Smooth muscle cell (in vitro differentiated cells): ENCODE measurements around the gene NEMP1. TPM values are rescaled to one million over a fixed set of nuclear protein-coding genes. Genes with fewer than 3 reads are reported as not detected.

Experiments
- DNase-seq: peaks from one replicate; lab custom pipeline; 2025; ENCODE audit not compliant: unreplicated experiment; lab: John Stamatoyannopoulos, UW
- H2AFZ ChIP-seq: fragments of 200-600 bp; sonication (generic); 2 replicates; pipeline ENCODE4 v1.6.0; 2016; ENCODE audit warnings: antibody characterized with exemption, low read depth, mild to moderate bottlenecking
- H3F3A ChIP-seq: fragments of 200-600 bp; sonication (generic); 2 replicates; pipeline ENCODE4 v1.6.0; 2017; ENCODE audit warnings: antibody characterized with exemption, low read depth
- H3K27ac ChIP-seq: fragments of 200-600 bp; sonication (generic); 2 replicates; pipeline ENCODE4 v1.5.1; 2016; ENCODE audit warnings: low read depth, mild to moderate bottlenecking
- H3K27me3 ChIP-seq: fragments of 200-600 bp; sonication (generic); 2 replicates; pipeline ENCODE4 v1.6.1; 2016; ENCODE audit warnings: low read depth, mild to moderate bottlenecking
- H3K36me3 ChIP-seq: fragments of 200-600 bp; sonication (generic); 2 replicates; pipeline ENCODE4 v1.5.1; 2016; ENCODE audit warnings: low read depth
- H3K4me1 ChIP-seq: fragments of 200-600 bp; sonication (generic); 2 replicates; pipeline ENCODE4 v1.5.1; 2016; ENCODE audit warnings: low read depth
- H3K4me2 ChIP-seq: fragments of 200-600 bp; sonication (generic); 2 replicates; pipeline ENCODE4 v1.6.0; 2016; ENCODE audit warnings: mild to moderate bottlenecking
- H3K4me3 ChIP-seq: fragments of 200-600 bp; sonication (generic); 2 replicates; pipeline ENCODE4 v1.5.1; 2016; ENCODE audit warnings: mild to moderate bottlenecking
- H3K79me2 ChIP-seq: fragments of 200-600 bp; sonication (generic); 2 replicates; pipeline ENCODE4 v1.6.0; 2016; ENCODE audit warnings: low read depth, mild to moderate bottlenecking
- H3K9ac ChIP-seq: fragments of 200-600 bp; sonication (generic); 2 replicates; pipeline ENCODE4 v1.6.0; 2016; ENCODE audit warnings: low read depth
- H3K9me3 ChIP-seq: fragments of 200-600 bp; sonication (generic); replicated peaks from 2 replicates; pipeline ENCODE4 v1.5.1; 2016; ENCODE audit warnings: low read depth
- H4K20me1 ChIP-seq: fragments of 200-600 bp; sonication (generic); 2 replicates; pipeline ENCODE4 v1.6.0; 2016; ENCODE audit warnings: low read depth
- WGBS: methylation state at CpG from one replicate; pipeline ENCODE4 v1.1.7; 2016; ENCODE audit warnings: low lambda C conversion rate; 5-methylcytosine and 5-hydroxymethylcytosine counted together
- polyA plus RNA-seq: library from polyadenylated mRNA; unstranded; fragments of >200 nt; fragmentation: Nextera tagmentation; extraction: Ambion mirVana; gene quantifications from 2 replicates; pipeline ENCODE4 v1.2.1, GENCODE V29; 2016
- total RNA-seq: library from RNA; depleted of rRNA; stranded (reverse); fragments of >200 nt; gene quantifications from 2 replicates; pipeline ENCODE4 v1.2.3, GENCODE V29; 2014
- TF ChIP-seq, protein P1 (sequence below): fragments of 200-600 bp; sonication (generic); IDR thresholded peaks from 2 replicates; pipeline ENCODE4 v1.5.1; 2017; ENCODE audit warnings: borderline replicate concordance, mild to moderate bottlenecking, antibody characterized with exemption; ENCODE audit not compliant: insufficient read depth, poor library complexity, severe bottlenecking

The NEMP1 gene
- total and polyA plus RNA-seq, 2 experiments from 2014 or later: 3.2 to 8.9 TPM

DNA sequence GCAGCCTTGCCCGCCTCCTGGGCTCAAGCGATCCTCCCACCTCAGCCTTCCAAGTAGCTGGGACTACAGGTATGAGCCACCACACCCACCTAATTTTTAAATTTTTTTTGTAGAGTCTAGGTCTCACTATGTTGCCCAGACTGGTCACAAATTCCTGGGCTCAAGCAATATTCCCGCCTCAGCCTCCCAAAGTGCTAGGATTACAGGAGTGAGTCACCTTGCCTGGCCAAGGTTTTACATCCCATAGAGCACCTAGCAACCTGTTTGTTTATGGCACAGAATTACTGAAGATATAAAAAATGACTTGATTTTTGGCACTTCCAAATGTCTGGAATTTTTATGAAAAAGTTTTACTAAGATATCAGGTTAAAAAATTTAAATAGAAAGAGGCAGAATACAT lies 45.2 kb downstream of the NEMP1 start:
- no peaks in the 10 kb centered on the region for H3K27me3 ChIP-seq
- no peak overlapping the region for H3K27ac ChIP-seq
- H3K4me1 ChIP-seq: no peaks in the 10 kb centered on the region
- no peak overlapping the region for H3K4me3 ChIP-seq
- no peaks in the 10 kb centered on the region for H3F3A ChIP-seq
- DNase-seq: no peak
- no peaks in the 10 kb centered on the region for H4K20me1 ChIP-seq
- H3K79me2 ChIP-seq: no peaks in the 10 kb centered on the region
- H3K9me3 ChIP-seq: no peaks in the 10 kb centered on the region
- no peaks in the 10 kb centered on the region for H3K36me3 ChIP-seq
- 84% methylated on average over 3 of the region's 3 CpGs for WGBS
- no peak overlapping the region for H3K9ac ChIP-seq
- H3K4me2 ChIP-seq: no peak overlapping the region
- TF ChIP-seq, protein P1, sequence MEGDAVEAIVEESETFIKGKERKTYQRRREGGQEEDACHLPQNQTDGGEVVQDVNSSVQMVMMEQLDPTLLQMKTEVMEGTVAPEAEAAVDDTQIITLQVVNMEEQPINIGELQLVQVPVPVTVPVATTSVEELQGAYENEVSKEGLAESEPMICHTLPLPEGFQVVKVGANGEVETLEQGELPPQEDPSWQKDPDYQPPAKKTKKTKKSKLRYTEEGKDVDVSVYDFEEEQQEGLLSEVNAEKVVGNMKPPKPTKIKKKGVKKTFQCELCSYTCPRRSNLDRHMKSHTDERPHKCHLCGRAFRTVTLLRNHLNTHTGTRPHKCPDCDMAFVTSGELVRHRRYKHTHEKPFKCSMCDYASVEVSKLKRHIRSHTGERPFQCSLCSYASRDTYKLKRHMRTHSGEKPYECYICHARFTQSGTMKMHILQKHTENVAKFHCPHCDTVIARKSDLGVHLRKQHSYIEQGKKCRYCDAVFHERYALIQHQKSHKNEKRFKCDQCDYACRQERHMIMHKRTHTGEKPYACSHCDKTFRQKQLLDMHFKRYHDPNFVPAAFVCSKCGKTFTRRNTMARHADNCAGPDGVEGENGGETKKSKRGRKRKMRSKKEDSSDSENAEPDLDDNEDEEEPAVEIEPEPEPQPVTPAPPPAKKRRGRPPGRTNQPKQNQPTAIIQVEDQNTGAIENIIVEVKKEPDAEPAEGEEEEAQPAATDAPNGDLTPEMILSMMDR: no peak
- H2AFZ ChIP-seq: no peak overlapping the region

GRCh38 chr12:57031789-57032188 lies 46.8 kb downstream of the NEMP1 start:
- no peak overlapping the region for H2AFZ ChIP-seq
- H3K4me3 ChIP-seq: no peak overlapping the region
- 86% methylated on average over 7 of the region's 7 CpGs for WGBS

GRCh38 chr12:57031138-57031725 lies 47.4 kb downstream of the NEMP1 start:
- DNase-seq: no peak
- no peaks in the 10 kb centered on the region for H3K27me3 ChIP-seq

More at GRCh38 chr12:57031789-57032188, 46.8 kb downstream of the NEMP1 start:
- H3K27me3 ChIP-seq: no peaks in the 10 kb centered on the region
- no peak overlapping the region for H3K9ac ChIP-seq
- H3K9me3 ChIP-seq: no peaks in the 10 kb centered on the region
- no peaks in the 10 kb centered on the region for H3K36me3 ChIP-seq
- no peaks in the 10 kb centered on the region for H3F3A ChIP-seq
- no peak overlapping the region for H3K27ac ChIP-seq
- no peaks in the 10 kb centered on the region for H3K79me2 ChIP-seq
- no peak overlapping the region for H3K4me2 ChIP-seq
- no peak for DNase-seq
- peaks cover 4% of the 10 kb centered on the region for H3K4me1 ChIP-seq
- H4K20me1 ChIP-seq: no peaks in the 10 kb centered on the region
- TF ChIP-seq, protein P1: no peak

More at GRCh38 chr12:57031138-57031725, 47.4 kb downstream of the NEMP1 start:
- Histone ChIP-seq H3F3A (no peaks in the 10 kb centered on the region), H3K4me3 (no peak overlapping the region), H3K9ac (no peak overlapping the region), H3K4me2 (no peak overlapping the region), H3K79me2 (no peaks in the 10 kb centered on the region), H4K20me1 (no peaks in the 10 kb centered on the region), H3K9me3 (no peaks in the 10 kb centered on the region), H3K36me3 (no peaks in the 10 kb centered on the region), H3K27ac (no peak overlapping the region), H3K4me1 (peaks cover 4% of the 10 kb centered on the region), H2AFZ (no peak overlapping the region)
- WGBS: 82% methylated on average over 2 of the region's 2 CpGs
- TF ChIP-seq, protein P1: no peak
